NK-92 (cell line): ENCODE measurements around the gene DOK1.
"Not testable (repeated sequence)": the region's sequence is repeated elsewhere in the genome, so short reads cannot be mapped to it uniquely, and the experiment has no call there.

Experiments
- DNase-seq: peaks from one replicate; lab custom pipeline; 2025; ENCODE audit not compliant: unreplicated experiment; lab: John Stamatoyannopoulos, UW

The DOK1 gene

DNA sequence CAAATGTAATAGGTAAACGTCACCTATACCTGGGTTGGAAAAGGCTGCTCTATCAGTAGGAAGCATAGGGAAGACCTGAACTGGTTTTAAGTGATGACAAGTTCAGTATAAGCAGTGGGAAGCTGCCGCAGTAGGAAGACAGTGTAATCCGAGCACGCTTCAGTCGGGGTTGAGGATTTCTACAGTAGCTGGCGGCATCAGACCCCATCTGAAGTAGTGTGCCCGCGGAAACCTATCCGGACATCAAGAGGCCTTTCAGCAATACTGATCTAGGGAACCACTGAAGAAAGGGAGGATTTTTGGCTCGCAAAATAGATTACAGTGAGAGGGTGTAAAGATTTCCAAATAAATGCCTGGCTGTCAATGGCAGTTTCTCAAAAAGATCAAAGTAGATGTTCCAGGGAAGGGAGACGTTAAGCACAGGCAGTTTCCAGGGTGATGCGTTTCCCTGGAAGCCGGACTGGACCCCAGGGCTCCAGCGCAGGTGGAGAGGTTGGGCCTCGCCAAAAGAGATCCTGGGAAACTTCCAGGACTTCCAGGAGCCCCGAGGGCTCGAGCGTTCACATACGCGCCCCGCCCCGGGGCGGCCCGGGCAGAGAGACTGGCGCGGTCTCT lies 6.1 kb upstream of the DOK1 start:
- DNase-seq = no peak

GRCh38 chr2:74548900-74549826 lies 5.4 kb upstream of the DOK1 start:
- no peak for DNase-seq

GRCh38 chr2:74550231-74550630 lies 4.3 kb upstream of the DOK1 start:
- DNase-seq = no peak

DNA sequence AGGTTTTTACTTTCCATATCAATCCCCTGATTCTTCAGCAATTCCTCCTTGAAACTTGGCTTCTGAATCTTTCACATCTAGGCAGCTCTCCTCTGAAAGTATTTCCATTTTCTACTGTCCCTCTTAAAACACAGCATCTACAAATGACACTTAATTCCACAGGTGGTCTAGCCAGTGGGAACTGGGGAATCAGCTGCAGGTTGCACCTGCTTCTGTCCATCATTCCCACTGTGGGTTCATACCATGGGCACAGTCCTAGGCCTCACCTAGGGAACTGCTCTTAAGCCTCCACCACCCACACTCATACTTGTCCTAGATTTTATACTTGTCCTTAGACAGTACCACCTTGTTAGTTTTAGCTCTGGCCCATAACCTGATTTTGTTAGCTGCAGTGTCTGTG lies 3.0 kb upstream of the DOK1 start:
- DNase-seq = no peak

GRCh38 chr2:74551942-74552913 lies 2.3 kb upstream of the DOK1 start:
- no peak for DNase-seq

- DNase-seq = no peak
These were observed 1.4 kb upstream of the DOK1 start for GRCh38 chr2:74552914-74553811.

GRCh38 chr2:74554820-74555531 lies 456 bp downstream of the DOK1 start:
- no peak for DNase-seq

DNA sequence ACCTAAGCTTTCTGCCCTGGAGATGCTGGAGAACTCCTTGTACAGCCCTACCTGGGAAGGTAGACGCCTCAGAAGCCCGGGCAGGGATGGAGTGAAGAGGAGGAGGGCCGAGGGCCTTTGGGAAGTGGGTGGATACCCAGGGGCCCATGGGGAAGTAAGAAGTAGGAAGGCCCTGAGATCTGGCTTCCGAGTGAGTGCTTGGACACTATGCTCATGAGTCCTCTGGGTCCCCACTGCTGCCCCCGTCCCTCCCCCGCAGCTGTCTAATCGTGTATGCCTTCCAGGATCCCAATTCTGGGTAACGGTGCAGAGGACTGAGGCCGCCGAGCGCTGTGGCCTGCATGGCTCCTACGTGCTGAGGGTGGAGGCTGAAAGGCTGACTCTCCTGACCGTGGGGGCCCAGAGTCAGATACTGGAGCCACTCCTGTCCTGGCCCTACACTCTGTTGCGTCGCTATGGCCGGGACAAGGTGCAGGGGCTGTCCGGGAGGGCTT lies 1.1 kb downstream of the DOK1 start:
- DNase-seq = no peak

- DNase-seq = no peak
These were observed 1.6 kb downstream of the DOK1 start for GRCh38 chr2:74556159-74556558.

DNA sequence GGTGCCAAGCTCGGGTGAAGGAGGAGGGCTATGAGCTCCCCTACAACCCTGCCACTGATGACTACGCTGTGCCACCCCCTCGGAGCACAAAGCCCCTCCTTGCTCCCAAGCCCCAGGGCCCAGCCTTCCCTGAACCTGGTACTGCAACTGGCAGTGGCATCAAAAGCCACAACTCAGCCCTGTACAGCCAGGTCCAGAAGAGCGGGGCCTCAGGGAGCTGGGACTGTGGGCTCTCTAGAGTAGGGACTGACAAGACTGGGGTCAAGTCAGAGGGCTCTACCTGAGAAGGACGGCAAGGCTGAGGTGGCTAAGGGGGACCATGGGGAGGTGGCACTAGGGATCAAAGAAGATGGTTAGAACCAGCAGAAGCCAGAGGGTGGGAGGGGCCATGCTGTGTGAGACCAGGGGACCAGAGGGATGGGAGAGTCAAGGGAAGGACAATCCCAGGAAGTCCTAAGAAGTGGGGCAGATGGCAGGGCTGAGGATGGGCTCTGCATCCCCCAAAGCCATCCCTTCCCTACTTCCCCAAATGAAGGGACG lies 2.4 kb downstream of the DOK1 start:
- DNase-seq = no peak

GRCh38 chr2:74558284-74559230 lies 4.0 kb downstream of the DOK1 start:
- DNase-seq = no peak

GRCh38 chr2:74559912-74560311 lies 5.4 kb downstream of the DOK1 start:
- DNase-seq = no peak

DNA sequence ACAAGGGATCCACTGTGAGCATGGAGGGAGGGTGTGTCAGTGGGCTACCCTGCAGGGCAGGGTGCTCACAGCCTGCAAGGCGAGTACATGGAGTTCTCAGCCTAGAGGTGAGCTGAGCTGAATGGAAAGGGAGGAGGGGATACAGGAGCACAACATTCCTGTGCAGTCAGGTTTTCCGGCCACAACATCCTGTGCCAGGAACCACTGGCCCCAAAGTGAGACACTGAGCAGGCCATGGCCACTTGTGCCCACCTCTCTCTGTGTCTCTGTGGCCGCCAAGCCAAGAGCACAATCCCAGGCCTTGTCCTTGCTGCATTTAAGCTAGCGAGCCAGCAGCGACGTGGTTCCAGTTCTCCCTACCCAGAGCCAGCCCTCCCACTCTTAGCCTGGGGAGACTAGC lies 6.1 kb downstream of the DOK1 start:
- DNase-seq = no peak

GRCh38 chr2:74561022-74561421 lies 6.5 kb downstream of the DOK1 start:
- not testable (repeated sequence) for DNase-seq

DNA sequence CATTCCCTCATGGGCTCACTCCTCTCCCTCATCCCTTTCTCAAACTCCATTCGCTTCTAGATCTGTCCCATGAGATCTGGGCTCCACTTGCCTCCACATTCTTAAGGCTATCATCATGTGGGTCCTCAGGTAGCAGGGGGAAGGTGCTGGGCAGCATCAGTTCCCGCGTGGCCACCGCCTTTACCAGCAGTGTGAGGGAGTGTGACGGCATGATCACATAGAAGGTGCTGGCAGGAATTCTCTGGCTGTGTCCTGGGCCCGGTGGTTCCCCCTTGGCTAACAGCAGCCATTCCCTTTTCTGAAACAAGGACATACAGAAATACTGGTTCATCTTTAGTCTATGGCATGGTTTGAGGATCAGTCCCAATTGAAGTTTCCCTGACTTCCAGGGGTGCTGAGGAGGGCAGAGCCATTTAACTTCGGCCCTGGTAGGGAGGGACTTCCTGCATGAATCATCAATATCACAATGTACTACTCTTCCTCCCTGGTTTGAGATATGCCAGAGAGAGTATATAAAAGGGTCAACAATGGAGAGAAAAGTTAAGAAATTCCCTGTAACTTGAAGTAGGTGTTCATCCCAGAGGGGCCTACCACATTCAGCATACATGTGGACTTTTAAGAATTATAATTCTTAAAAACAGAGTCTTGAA lies 7.7 kb downstream of the DOK1 start:
- no peak for DNase-seq

GRCh38 chr2:74564222-74564621 lies 9.7 kb downstream of the DOK1 start:
- DNase-seq = no peak

- DNase-seq = no peak
These were observed 11.7 kb downstream of the DOK1 start for GRCh38 chr2:74566076-74566753.
